DMS 273 treated with DMSO at 0.1 percent for 48 hours (cell line): ENCODE data around the gene FAM234A.

Source experiments
- DNase-seq: peaks from one replicate; lab custom pipeline; 2025; lab: John Stamatoyannopoulos, UW

FAM234A gene

DNA sequence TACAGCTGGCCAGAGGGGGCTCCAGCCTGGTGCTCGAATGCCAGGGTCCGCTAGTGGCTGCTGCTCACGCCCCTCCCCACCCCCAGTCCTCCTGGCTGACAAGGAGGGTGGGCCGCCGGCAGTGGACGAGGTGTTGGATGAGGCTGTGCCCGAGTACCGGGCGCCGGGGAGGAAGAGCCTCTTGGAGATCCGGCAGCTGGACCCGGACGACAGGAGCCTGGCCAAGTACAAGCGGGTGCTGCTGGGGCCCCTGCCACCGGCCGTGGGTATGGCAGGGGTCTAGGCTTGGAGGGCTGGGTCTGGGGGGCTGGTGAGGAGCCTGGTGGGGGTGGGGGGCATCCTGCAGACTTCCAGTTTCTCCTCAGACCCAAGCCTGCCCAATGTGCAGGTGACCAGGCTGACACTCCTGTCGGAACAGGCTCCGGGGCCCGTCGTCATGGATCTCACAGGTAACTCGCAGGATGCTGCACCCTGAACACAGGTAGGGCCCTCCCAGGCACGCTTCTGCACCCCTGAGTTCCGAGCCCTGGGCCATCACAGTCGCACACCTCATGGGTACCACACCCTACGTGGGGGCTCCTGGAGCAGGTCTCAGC lies 47.1 kb downstream of the FAM234A start:
- DNase-seq, result no peak

GRCh38 chr16:282491-282890 lies 47.9 kb downstream of the FAM234A start:
- no peak for DNase-seq

DNA sequence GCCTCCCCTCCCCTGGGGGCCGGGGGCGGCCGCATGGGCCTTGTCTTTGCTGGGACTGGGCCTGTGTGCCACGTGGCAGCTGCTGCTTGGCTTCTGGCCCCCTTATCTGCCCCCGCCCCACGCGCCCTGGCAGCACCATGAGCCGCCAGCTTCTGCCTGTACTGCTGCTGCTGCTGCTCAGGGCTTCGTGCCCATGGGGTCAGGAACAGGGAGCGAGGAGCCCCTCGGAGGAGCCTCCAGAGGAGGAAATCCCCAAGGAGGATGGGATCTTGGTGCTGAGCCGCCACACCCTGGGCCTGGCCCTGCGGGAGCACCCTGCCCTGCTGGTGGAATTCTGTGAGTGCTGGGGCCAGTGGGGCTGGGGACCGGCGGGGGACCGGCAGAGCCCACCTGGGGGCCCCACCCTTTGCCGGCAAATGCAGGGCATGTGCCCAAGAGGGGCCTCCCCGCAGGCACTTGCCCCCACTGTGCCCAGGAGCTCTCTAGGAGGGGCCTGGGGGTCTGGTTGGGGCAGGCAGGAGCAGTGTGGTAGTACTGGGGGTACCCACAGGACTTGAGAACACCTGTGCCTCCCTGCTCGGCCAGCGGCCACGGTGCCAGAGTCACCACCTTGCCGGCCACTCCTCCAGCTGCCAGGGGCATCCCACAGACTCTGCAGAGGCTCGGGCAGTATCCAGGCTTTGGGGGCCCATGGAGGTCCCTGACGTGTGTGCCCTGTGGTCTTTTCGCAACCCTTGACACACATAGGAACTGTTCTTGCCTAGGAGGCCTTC lies 48.6 kb downstream of the FAM234A start, which contains the start of gene PDIA2:
Gene PDIA2 (plus strand): TSS at position 132 of the 773 bp plus-strand sequence. CDS start 6 bp downstream, at position 138.
- DNase-seq, result no peak

GRCh38 chr16:284204-285120 lies 49.8 kb downstream of the FAM234A start:
- DNase-seq, result no peak

- DNase-seq, result no peak
Observed at GRCh38 chr16:285146-286055, 50.8 kb downstream of the FAM234A start.

GRCh38 chr16:286491-287297 lies 52.1 kb downstream of the FAM234A start:
- no peak for DNase-seq

DNA sequence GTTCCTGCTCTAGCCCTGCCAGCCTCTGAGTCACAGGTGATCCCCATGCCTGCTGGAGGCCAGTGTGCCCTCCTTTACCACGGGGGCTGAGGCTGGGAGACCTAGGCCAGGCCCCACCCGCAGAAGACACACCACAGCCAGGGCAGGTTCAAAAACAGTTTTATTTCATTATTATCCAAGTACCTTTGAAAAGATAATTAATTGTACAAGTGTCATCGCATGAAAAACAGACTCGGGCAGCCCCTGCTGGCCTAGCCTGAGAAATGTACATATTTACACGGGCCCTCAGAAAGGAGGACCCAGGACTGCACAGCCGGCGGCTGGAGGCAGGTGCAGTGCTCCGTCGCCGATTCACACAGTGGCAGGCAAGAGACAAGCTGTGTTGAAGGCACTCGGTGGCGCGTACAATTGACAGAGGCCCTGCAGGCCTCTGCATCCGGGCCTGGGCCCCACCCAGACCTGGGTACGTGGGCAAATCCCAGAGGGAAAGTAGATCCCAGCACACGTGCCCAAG lies 52.7 kb downstream of the FAM234A start:
- no peak for DNase-seq

DNA sequence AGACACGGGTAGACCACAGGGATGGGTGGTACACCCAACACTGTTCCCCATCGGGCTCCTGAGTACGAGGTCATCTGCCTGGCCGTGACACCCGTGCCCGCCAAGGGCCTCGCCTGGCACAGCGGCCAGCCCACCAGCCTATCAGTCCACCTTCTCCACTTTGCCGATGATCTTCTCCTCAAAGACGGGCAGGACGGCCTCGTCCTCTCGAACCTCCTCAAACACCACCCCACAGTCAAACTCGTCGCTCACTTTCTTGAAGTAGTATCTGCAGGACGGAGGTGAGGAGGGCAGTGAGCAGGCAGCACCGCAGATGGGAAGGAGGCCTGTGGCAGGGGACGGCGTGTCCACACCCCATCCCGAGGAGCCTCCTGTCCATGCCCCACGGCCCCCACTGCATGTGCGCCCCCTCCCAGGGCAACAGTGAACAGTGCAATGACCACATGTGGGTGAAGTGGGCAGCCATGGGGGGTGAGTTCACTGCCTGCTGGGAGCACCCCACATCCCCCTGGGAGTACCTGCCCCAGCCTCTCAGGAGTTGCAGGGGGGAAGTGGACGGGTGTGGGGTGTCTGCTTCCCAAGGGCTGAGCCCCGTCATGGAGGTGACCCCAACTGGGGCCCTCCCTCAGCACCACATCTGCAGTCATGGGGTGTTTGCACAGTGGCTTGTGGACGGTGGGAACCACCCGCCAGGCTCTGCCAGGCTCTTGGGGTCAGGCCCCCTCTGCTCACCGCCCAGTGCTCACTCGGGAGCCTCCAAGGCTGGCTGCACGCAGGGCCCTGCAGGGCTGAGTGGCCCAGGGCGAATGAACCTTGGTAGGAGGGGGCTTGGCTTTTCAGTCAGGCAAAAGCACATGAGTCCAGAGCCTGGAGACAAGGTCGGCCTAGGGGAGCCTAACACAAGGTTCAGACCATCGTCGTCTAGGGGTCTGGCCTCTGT lies 53.6 kb downstream of the FAM234A start:
- DNase-seq, result no peak

- DNase-seq, result no peak
Observed at GRCh38 chr16:289395-289997, 54.9 kb downstream of the FAM234A start.

- DNase-seq, result no peak
Observed at GRCh38 chr16:290015-290680, 55.5 kb downstream of the FAM234A start.

DNA sequence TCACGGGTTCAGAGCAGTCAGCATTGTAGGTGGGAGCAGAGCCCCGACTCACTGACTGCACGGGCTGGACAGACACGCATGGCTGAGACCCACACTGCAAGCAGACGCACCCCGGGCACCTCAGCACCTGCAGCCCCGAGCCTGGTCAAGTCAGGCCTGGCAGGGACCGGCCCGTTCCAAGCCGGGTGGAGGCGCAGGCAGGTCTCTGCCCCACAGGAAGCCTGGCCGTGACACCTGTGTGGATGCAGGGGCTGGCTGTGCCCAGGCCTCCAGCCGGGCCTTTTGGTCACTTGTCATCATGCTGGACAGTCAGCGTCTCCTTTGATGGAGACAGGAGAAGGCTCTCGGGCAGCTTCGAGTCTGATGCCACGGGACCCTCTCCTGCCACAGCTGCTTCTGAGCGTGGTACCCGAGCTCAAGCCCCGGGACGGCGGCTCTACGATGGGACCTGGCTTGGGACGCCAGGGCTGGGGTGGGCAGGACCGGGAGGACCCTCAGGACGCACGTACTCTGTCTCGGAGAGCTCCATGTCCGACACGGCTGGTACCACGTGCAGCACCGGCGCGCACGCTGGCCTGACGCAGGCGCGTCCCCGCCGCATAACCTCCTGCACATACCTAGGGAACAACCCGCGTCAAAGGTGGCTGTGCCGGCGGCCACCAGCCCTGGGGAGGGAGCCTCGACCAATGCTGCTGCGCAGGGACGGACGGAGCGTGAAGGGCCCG lies 56.2 kb downstream of the FAM234A start:
- DNase-seq, result no peak

GRCh38 chr16:291539-291938 lies 56.9 kb downstream of the FAM234A start:
- DNase-seq, result no peak

GRCh38 chr16:293043-293775 lies 58.6 kb downstream of the FAM234A start:
- DNase-seq, result no peak

DNA sequence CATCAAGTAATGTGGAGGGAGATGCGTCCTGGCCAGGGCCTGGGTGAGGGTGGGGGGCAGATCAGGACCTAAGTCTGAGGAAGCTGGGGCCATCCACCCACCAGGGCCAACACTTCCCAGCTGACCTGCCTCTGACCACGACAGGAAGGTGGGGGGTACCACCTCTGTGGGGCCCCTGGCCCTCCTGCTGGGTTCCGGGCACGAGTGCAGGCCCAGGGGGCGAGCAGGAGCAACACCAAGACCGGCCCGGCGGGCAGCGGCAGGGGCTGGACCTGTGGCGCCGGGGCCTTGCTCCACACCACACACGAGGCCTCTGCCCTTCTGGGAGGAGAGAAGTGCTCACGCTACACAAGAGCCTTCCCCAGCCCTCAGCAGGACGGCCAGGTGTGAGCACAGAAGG lies 61.7 kb downstream of the FAM234A start:
- no peak for DNase-seq

DNA sequence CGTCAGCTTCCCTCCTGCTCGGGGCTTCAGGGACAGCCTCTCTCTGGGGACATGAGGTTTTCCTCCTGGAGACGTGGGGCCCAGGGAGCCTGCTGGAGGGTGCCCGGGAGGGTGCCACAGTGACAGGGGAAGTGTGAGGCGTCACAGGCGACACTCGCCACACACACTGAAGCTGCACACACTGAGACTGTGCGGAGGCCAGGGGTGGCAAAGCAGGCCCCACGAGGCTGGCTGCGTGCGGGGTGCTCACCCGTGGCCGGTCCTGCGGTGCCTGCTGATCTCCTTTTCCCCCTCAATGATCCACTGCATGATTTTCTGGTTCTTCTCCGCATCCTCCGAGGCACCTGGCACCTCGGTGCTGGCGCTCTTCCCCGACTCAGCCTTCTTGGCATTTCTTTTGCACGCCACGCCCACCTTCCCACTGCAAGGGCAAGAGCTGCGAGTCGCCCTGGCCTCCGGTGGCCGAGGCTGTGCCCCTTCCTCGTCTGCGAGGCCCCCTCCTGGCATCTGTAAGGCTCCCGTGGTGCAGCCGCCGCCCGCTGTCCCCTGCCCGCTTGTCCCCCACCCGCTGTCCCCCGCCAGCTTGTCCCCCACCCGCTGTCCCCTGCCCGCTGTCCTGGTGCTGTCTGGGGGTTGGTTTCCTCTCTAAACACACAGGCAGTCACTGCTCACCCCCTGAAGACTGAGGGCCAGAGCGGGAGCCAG lies 62.3 kb downstream of the FAM234A start:
- no peak for DNase-seq

- no peak for DNase-seq
Observed at GRCh38 chr16:297832-298231, 63.2 kb downstream of the FAM234A start.
